Endothelial cell of umbilical vein (primary cell): Measurements from ENCODE around the gene SERPINA12. TPM values are rescaled to one million over a fixed set of nuclear protein-coding genes. Genes with fewer than 3 reads are reported as not detected.

Source experiments
- BruUV-seq: library from RNA; stranded (reverse); fragments of 400-500 nt; replicated peaks from 2 replicates; lab custom pipeline; 2021; lab: Mats Ljungman, UMichigan
- CTCF ChIA-PET: fragments of 300-600, 350-600 bp; sonication (Branson Sonifier 250); formaldehyde crosslinking; loops from one replicate; lab custom pipeline; 2021; ENCODE audit warnings: antibody characterized with exemption, inconsistent platforms; lab: Charles Lee
- POLR2A ChIA-PET: fragments of 300-600, 350-600 bp; sonication (Branson Sonifier 250); formaldehyde crosslinking; loops from one replicate; lab custom pipeline; 2021; ENCODE audit warnings: antibody characterized with exemption, inconsistent platforms; lab: Charles Lee
- DNase-seq: peaks from one replicate; pipeline ENCODE4 v3.0.0-alpha.2; 2011; ENCODE audit warnings: low read depth, low spot score
- FAIRE-seq: peaks from 2 replicates; lab custom pipeline; 2011; peaks lifted over from hg19 to GRCh38; lab: Jason Lieb, UNC
- H2AFZ ChIP-seq: 2 replicates; pipeline ENCODE4 v1.6.0; 2012; ENCODE audit warnings: low read depth, low read length, control low read depth, inconsistent platforms
- H3K27ac ChIP-seq: 2 replicates; pipeline ENCODE4 v1.5.1; 2011; ENCODE audit warnings: low read depth, mild to moderate bottlenecking, control low read depth, low read length, moderate library complexity; ENCODE audit not compliant: insufficient read depth
- H3K27me3 ChIP-seq, 2 experiments: 2 replicates each; pipeline versions ENCODE4 v1.6.0 to v1.6.1; 2011; ENCODE audit warnings: low read length in 2 of 2, mixed read lengths in 1 of 2; ENCODE audit not compliant: control insufficient read depth in 2 of 2, insufficient read depth in 2 of 2
- H3K36me3 ChIP-seq, 2 experiments: 2 replicates in 1 of 2; 3 replicates in 1 of 2; pipeline ENCODE4 v1.5.1; 2011; ENCODE audit warnings: low read length in 2 of 2, mild to moderate bottlenecking in 1 of 2, moderate library complexity in 1 of 2; ENCODE audit not compliant: control insufficient read depth in 2 of 2, insufficient read depth in 2 of 2; ENCODE audit errors: extremely low read depth in 1 of 2
- H3K4me1 ChIP-seq: 3 replicates; pipeline ENCODE4 v1.5.1; 2011; ENCODE audit warnings: mild to moderate bottlenecking, low read length; ENCODE audit not compliant: control insufficient read depth, insufficient read depth; ENCODE audit errors: extremely low read depth
- H3K4me2 ChIP-seq: 2 replicates; pipeline ENCODE4 v1.6.1; 2011; ENCODE audit warnings: low read length, control low read depth, mixed read lengths; ENCODE audit not compliant: insufficient read depth
- H3K4me3 ChIP-seq, 3 experiments: fragments of 200-600 bp in 1 of 3; sonication (generic), shearing (Covaris generic) in 1 of 3; replicated peaks in 1 of 3; 2 replicates each; pipeline ENCODE4 v1.5.1; 2011 to 2016; ENCODE audit warnings: control low read depth in 3 of 3, low read length in 3 of 3, mild to moderate bottlenecking in 2 of 3, inconsistent platforms in 1 of 3, low read depth in 1 of 3, moderate library complexity in 1 of 3; ENCODE audit not compliant: insufficient read depth in 1 of 3
- H3K79me2 ChIP-seq: 2 replicates; pipeline ENCODE4 v1.6.0; 2012; ENCODE audit warnings: low read length, inconsistent platforms; ENCODE audit not compliant: control insufficient read depth, insufficient read depth
- H3K9ac ChIP-seq: replicated peaks from 2 replicates; pipeline ENCODE3; 2011; ENCODE audit warnings: low read length, control low read depth; ENCODE audit not compliant: insufficient read depth; ENCODE audit errors: extremely low read depth
- H3K9me1 ChIP-seq: replicated peaks from 3 replicates; pipeline ENCODE4 v1.6.0; 2011; ENCODE audit warnings: mild to moderate bottlenecking, low read length; ENCODE audit not compliant: control insufficient read depth, insufficient read depth; ENCODE audit errors: extremely low read depth
- H3K9me3 ChIP-seq: replicated peaks from 2 replicates; pipeline ENCODE4 v1.5.1; 2012; ENCODE audit warnings: low read length, inconsistent platforms; ENCODE audit not compliant: control insufficient read depth, insufficient read depth
- H4K20me1 ChIP-seq: replicated peaks from 2 replicates; pipeline ENCODE3; 2011; ENCODE audit warnings: mild to moderate bottlenecking, low read length; ENCODE audit not compliant: control insufficient read depth, insufficient read depth; ENCODE audit errors: extremely low read depth
- CTCF ChIP-seq, 2 donors: IDR thresholded peaks; 1 replicate in 1 of 2; 2 replicates in 1 of 2; pipeline ENCODE4 v1.5.1; 2011; ENCODE audit warnings: low read length in 2 of 2, mild to moderate bottlenecking in 2 of 2, moderate library complexity in 2 of 2, control low read depth in 1 of 2, inconsistent platforms in 1 of 2, low read depth in 1 of 2; ENCODE audit not compliant: insufficient read depth in 1 of 2; ENCODE audit errors: extremely low read depth in 1 of 2
- EZH2 ChIP-seq: IDR thresholded peaks from 2 replicates; pipeline ENCODE4 v1.6.1; 2012; ENCODE audit warnings: borderline replicate concordance, low read depth, mild to moderate bottlenecking, moderate library complexity, low read length, inconsistent platforms; ENCODE audit not compliant: severe bottlenecking
- FOS ChIP-seq: IDR thresholded peaks from 2 replicates; pipeline ENCODE4 v1.6.1; 2011; ENCODE audit warnings: mild to moderate bottlenecking, low read length, moderate library complexity, borderline replicate concordance; ENCODE audit not compliant: insufficient read depth
- GATA2 ChIP-seq: IDR thresholded peaks from 2 replicates; pipeline ENCODE4 v1.7.0; 2011; ENCODE audit warnings: low read depth, mild to moderate bottlenecking, moderate library complexity, mixed read lengths, low read length; ENCODE audit not compliant: insufficient read length, insufficient read depth
- JUN ChIP-seq: IDR thresholded peaks from 2 replicates; pipeline ENCODE4 v1.6.1; 2011; ENCODE audit warnings: borderline replicate concordance, low read depth; ENCODE audit not compliant: insufficient read length, insufficient read depth
- MYC ChIP-seq: IDR thresholded peaks from one replicate; pipeline ENCODE4 v1.6.1; 2011; ENCODE audit warnings: mild to moderate bottlenecking, low read depth, low read length
- POLR2AphosphoS5 ChIP-seq: IDR thresholded peaks from 2 replicates; pipeline ENCODE4 v1.6.1; 2012; ENCODE audit warnings: low read depth, mild to moderate bottlenecking, control low read depth, low read length, moderate library complexity; ENCODE audit not compliant: insufficient read depth
- dilution Hi-C: fragments of 300-500 bp; cut with MboI; formaldehyde crosslinking; loops from one replicate; pipeline ENCODE4 v1.15.0; 2019; ENCODE audit warnings: low sequenced_read_pairs; ENCODE audit not compliant: extremely low pct_ligation_motif_present
- intact Hi-C: fragments of 100-400 bp; cut with micrococcal nuclease; formaldehyde crosslinking; loops from one replicate; pipeline ENCODE4 v1.10.0; 2022
- polyA plus RNA-seq, 4 experiments: library from polyadenylated mRNA; depleted of rRNA in 3 of 4; stranded (reverse) in 3 of 4; unstranded in 1 of 4; fragments of >200 nt; gene quantifications; 2 replicates each; pipeline versions ENCODE4 v1.2.1 to v1.2.3, GENCODE V29; 2011 to 2012; ENCODE audit warnings: missing spikeins in 1 of 4
- total RNA-seq: library from RNA; stranded (reverse); gene quantifications from 2 replicates; pipeline ENCODE4 v1.2.3, GENCODE V29; 2021

The SERPINA12 gene
- total and polyA plus RNA-seq, 2 donors (not counting 3 experiments of a cell fraction or from before 2014, with no cell fraction given): not detected

DNA sequence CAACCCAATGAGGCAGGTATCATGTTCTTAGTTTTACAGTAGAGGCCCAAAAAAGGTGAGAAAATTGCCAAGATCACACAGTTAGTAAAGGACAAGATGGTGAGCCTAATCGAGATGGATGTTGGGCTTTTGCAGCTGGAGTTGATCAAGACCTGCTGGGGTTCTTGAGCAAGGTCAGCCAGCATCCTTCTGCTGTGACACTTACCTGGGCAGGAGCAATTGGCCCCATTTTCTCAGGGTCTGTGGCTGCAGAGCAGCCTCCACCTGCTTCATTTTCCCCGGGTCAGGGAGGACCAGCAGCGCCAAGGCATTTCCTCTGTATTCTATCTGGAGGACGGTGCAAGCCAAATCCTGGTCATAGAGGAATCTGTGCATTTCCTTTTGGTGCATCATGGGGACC, 63.1 kb downstream of the SERPINA12 start:
- no peak overlapping the region for H3K9ac ChIP-seq
- no peak overlapping the region for H3K27ac ChIP-seq
- CTCF ChIA-PET: interaction anchor here (1.7 kb wide), 1 partner anchor 23 kb away, joined by 5 read pairs; no protein-coding TSS in a partner anchor
- H3K36me3 ChIP-seq: no peaks in the 10 kb centered on the region
- POLR2A ChIA-PET: no interaction called here
- no peaks in the 10 kb centered on the region for H3K79me2 ChIP-seq
- H3K9me1 ChIP-seq: no peaks in the 10 kb centered on the region
- no TSS peak for BruUV-seq
- no peak overlapping the region for H3K4me3 ChIP-seq
- H2AFZ ChIP-seq: no peak overlapping the region
- FAIRE-seq (no peak), DNase-seq (no peak)
- TF ChIP-seq EZH2 (no peak), MYC (no peak), JUN (no peak), POLR2AphosphoS5 (no peak), CTCF (IDR thresholded peaks at IDR 0.05; ENCODE audit: extremely low read depth in 1 of 2, insufficient read depth in 1 of 2, low read depth in 1 of 2, low read length in 2 of 2) (no peak), FOS (no peak), GATA2 (no peak)
- no peak overlapping the region for H3K4me2 ChIP-seq
- intact Hi-C loops: no loop called here
- dilution Hi-C loops: no loop called here
- H3K27me3 ChIP-seq: no peaks in the 10 kb centered on the region
- H3K4me1 ChIP-seq: no peaks in the 10 kb centered on the region
- H3K9me3 ChIP-seq: no peaks in the 10 kb centered on the region
- no peaks in the 10 kb centered on the region for H4K20me1 ChIP-seq
